Esophagus muscularis mucosa (tissue), 3 donors: ENCODE results near the gene KRTAP9-9.

ENCODE experiments used
- POLR2A ChIP-seq: fragments of 450-650 bp; IDR thresholded peaks from one replicate; pipeline ENCODE4 v1.6.1; 2017; ENCODE audit warnings: antibody characterized with exemption, moderate library complexity, mild to moderate bottlenecking, low read depth
- TF ChIP-seq, protein P1 (sequence below), 3 experiments: fragments of 200-600 bp in 2 of 3; fragments of 450-650 bp in 1 of 3; sonication (generic) in 2 of 3; IDR thresholded peaks; one replicate each; pipeline ENCODE4 v1.5.1; 2017 to 2019; ENCODE audit warnings: antibody characterized with exemption in 3 of 3, mild to moderate bottlenecking in 2 of 3, moderate library complexity in 1 of 3

DNA sequence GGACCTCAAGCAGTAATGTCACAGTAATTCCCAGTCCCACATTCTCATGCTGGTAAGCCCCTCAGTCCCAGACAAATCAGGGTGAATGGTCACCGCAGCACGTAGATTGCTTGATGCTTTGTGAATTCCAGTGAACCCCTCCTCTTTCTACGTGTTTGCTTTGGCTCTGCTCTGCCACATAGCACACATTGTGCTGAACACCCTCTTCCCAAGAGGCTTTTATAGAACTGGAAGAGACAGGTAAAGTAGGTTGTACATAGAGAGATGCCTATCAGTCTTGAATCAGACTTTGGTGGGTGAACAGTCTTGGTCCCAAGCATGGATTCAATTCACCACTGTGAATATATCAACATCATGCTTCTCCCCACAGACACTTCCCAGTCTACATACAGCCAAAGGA, 9.4 kb downstream of the KRTAP9-9 start:
- no peak for TF ChIP-seq POLR2A
- TF ChIP-seq, protein P1, sequence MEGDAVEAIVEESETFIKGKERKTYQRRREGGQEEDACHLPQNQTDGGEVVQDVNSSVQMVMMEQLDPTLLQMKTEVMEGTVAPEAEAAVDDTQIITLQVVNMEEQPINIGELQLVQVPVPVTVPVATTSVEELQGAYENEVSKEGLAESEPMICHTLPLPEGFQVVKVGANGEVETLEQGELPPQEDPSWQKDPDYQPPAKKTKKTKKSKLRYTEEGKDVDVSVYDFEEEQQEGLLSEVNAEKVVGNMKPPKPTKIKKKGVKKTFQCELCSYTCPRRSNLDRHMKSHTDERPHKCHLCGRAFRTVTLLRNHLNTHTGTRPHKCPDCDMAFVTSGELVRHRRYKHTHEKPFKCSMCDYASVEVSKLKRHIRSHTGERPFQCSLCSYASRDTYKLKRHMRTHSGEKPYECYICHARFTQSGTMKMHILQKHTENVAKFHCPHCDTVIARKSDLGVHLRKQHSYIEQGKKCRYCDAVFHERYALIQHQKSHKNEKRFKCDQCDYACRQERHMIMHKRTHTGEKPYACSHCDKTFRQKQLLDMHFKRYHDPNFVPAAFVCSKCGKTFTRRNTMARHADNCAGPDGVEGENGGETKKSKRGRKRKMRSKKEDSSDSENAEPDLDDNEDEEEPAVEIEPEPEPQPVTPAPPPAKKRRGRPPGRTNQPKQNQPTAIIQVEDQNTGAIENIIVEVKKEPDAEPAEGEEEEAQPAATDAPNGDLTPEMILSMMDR (IDR thresholded peaks at IDR 0.05) = no peak
